HG02610 (cell line): ENCODE results near the gene OR5A1.

Experiments used
- ATAC-seq: cut with Tn5 transposase; IDR thresholded peaks from one replicate; pipeline ENCODE4 v1.9.1; 2021; ENCODE audit warnings: mild to moderate bottlenecking, moderate library complexity; ENCODE audit not compliant: unreplicated experiment

OR5A1 gene

GRCh38 chr11:59475176-59475575 lies 38.9 kb downstream of the OR5A1 start:
- ATAC-seq: no peak

DNA sequence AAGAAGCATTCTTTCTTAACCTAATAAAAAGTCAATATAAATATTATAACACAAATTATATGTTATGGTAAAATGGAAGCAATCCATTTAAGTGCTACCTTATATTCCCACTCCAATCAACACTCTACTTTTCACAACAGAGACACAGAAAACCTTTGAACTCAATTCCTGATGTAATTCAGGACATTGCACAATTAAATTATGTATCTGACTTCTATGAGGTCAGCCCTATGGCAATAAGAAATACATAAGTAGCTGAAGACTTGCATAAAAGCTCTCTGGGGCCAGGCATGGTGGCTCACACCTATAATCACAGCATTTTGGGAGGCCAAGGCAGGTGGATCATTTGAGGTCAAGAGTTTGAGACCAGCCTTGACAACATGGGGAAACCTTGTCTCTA lies 43.6 kb downstream of the OR5A1 start:
- ATAC-seq: no peak

DNA sequence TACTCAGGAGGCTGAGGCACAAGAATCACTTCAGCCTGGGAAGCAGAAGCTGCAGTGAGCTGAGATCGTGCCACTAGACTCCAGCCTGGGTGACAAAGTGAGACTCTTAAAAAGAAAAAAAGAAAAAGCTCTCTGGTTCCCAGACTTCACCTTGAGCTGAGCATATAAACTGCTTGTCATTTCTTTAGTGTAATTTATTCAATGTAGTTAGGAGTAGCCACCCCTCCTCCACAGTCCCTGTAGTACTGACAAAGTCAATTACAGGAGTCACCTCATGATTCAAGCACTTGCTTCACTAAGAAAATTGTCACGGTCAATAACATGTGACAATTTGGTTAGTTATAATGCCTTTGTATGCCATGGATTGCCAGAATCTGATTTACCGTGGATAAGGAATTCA lies 44.1 kb downstream of the OR5A1 start:
- ATAC-seq: no peak
